ENCODE measurements around the gene HERC2. TPM values are rescaled to one million over a fixed set of nuclear protein-coding genes. Genes with fewer than 3 reads are reported as not detected.

HERC2 gene
- total RNA-seq, 1 experiment from 2014 or later = 69.2 TPM

DNA sequence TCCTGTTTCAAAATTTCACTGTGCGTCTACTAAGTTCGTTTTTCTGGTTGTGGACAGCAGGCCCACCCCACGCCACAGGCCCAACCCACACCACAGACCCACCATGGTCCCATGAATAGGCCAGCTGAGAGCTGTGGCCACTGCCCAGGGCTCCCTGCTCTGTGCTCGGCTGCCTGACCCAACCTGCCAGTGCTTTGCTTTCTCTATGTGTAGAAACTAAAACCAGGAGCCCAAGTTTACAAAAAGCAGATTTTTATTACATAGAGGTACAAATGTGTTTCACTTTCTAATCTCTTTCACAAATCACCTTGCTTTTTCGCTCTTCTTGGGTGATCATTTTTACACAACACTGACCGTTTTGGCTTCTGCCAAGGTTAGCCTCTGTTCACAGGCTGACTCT lies 69.1 kb downstream of the HERC2 start:
- no peaks in the 10 kb centered on the region for H4K20me1 ChIP-seq (ENCODE audit: control insufficient read depth, insufficient read depth, insufficient read length)
- H2AK5ac ChIP-seq (ENCODE audit: insufficient read length, low read length) = no peak overlapping the region
- no peaks in the 10 kb centered on the region for H3K9me3 ChIP-seq (ENCODE audit: control insufficient read depth, low read depth, low read length)
- H3K18ac ChIP-seq (ENCODE audit: insufficient read length, low read depth, low read length) = no peak overlapping the region
- peaks cover 70 to 79% (median 77%) of the 10 kb centered on the region in 3 experiments for H3K36me3 Mint-ChIP-seq (ENCODE audit: insufficient read depth in 1 of 3, low read depth in 3 of 3)
- no peak overlapping the region for H4K8ac ChIP-seq (replicated peaks; ENCODE audit: insufficient read length, low read depth, low read length)
- H3K9me3 Mint-ChIP-seq = peaks cover 0 to 4% of the 10 kb centered on the region in 2 experiments; a peak in 1 of 5 replicates
- no peak overlapping the region for H3K23ac ChIP-seq (ENCODE audit: insufficient read length, low read depth, low read length)
- H2BK120ac ChIP-seq (ENCODE audit: low read depth, low read length, poor library complexity, severe bottlenecking) = no peak overlapping the region
- TF ChIP-seq, protein P1, sequence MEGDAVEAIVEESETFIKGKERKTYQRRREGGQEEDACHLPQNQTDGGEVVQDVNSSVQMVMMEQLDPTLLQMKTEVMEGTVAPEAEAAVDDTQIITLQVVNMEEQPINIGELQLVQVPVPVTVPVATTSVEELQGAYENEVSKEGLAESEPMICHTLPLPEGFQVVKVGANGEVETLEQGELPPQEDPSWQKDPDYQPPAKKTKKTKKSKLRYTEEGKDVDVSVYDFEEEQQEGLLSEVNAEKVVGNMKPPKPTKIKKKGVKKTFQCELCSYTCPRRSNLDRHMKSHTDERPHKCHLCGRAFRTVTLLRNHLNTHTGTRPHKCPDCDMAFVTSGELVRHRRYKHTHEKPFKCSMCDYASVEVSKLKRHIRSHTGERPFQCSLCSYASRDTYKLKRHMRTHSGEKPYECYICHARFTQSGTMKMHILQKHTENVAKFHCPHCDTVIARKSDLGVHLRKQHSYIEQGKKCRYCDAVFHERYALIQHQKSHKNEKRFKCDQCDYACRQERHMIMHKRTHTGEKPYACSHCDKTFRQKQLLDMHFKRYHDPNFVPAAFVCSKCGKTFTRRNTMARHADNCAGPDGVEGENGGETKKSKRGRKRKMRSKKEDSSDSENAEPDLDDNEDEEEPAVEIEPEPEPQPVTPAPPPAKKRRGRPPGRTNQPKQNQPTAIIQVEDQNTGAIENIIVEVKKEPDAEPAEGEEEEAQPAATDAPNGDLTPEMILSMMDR (conservative IDR thresholded peaks at IDR 0.05) = no peak
- no peaks in the 10 kb centered on the region for H3K27me3 Mint-ChIP-seq (ENCODE audit: low read depth)
- no peak overlapping the region for H3K9ac ChIP-seq (ENCODE audit: extremely low read depth, insufficient read length, low read length)
- H2BK5ac ChIP-seq (ENCODE audit: insufficient read length, low read length) = no peak overlapping the region
- WGBS (ENCODE audit: extremely low coverage, insufficient read length, low lambda C conversion rate) = no CpG with 5 or more reads among the region's 6 CpGs
- H2BK20ac ChIP-seq (ENCODE audit: low read depth, low read length, poor library complexity, severe bottlenecking) = no peak overlapping the region
- no peak overlapping the region for H2AFZ ChIP-seq (ENCODE audit: low read length)
- no peak overlapping the region for H3K27ac ChIP-seq (ENCODE audit: insufficient read length, low read depth, low read length)
- H3K27me3 ChIP-seq (ENCODE audit: insufficient read depth, low read length) = no peaks in the 10 kb centered on the region
- no peak overlapping the region for H3T11ph ChIP-seq (ENCODE audit: low read length)
- H3K4me1 ChIP-seq (ENCODE audit: insufficient read depth, low read length) = no peaks in the 10 kb centered on the region
- no peak overlapping the region for H2BK15ac ChIP-seq (ENCODE audit: low read depth, low read length)
- H4K91ac ChIP-seq (ENCODE audit: insufficient read length, low read depth, low read length) = no peak overlapping the region
- no peak overlapping the region for H3K4me3 Mint-ChIP-seq
- peak overlapping the region in 2 of 3 experiments; percentile 40; a peak in 2 of 7 replicates for H3K27ac Mint-ChIP-seq
- H2BK12ac ChIP-seq (ENCODE audit: insufficient read length, low read depth, low read length) = no peak overlapping the region
- H3K79me2 ChIP-seq (ENCODE audit: insufficient read depth, low read length) = no peaks in the 10 kb centered on the region
- no peaks in the 10 kb centered on the region for H3K23me2 ChIP-seq (ENCODE audit: insufficient read length, low read depth, low read length, poor library complexity, severe bottlenecking)
- H3K4ac ChIP-seq (ENCODE audit: low read depth, low read length) = no peak overlapping the region
- H3K56ac ChIP-seq (ENCODE audit: insufficient read length, low read depth, low read length) = no peak overlapping the region
- H3K4me1 Mint-ChIP-seq = no peaks in the 10 kb centered on the region
- H3K79me1 ChIP-seq (ENCODE audit: insufficient read depth, low read depth, low read length, poor library complexity, severe bottlenecking) = no peaks in the 10 kb centered on the region
- no peak for DNase-seq
- no peak overlapping the region for H3K4me2 ChIP-seq (ENCODE audit: insufficient read depth, insufficient read length, low read length)
- H4K5ac ChIP-seq (ENCODE audit: insufficient read length, low read depth, low read length) = no peak overlapping the region
- no peak overlapping the region for H3K14ac ChIP-seq (ENCODE audit: insufficient read depth, low read length)

Data from H9 (cell line).